Kidney epithelial cell (primary cell): Measurements from ENCODE around the gene MACROD2. TPM values are rescaled to one million over a fixed set of nuclear protein-coding genes. Genes with fewer than 3 reads are reported as not detected.

Experiments used
- DNase-seq: peaks from one replicate; pipeline ENCODE4 v3.0.0-alpha.2; 2010; ENCODE audit warnings: low read depth
- H3K27me3 ChIP-seq: 2 replicates; pipeline ENCODE4 v1.6.0; 2011; ENCODE audit warnings: low read length; ENCODE audit not compliant: control insufficient read depth, insufficient read depth
- H3K36me3 ChIP-seq: 2 replicates; pipeline ENCODE4 v1.5.1; 2011; ENCODE audit warnings: low read length; ENCODE audit not compliant: control insufficient read depth, insufficient read depth
- H3K4me3 ChIP-seq: 2 replicates; pipeline ENCODE4 v1.5.1; 2011; ENCODE audit warnings: low read depth, mild to moderate bottlenecking, control low read depth, low read length
- CTCF ChIP-seq: IDR thresholded peaks from 2 replicates; pipeline ENCODE4 v1.5.1; 2011; ENCODE audit warnings: mild to moderate bottlenecking, moderate library complexity, low read length, control low read depth, inconsistent platforms; ENCODE audit not compliant: insufficient read depth, poor library complexity, severe bottlenecking
- total RNA-seq: library from RNA; depleted of rRNA; stranded (reverse); fragments of >200 nt; gene quantifications from 2 replicates; pipeline ENCODE4 v1.2.3, GENCODE V29; 2015

The MACROD2 gene
- total RNA-seq, 1 donor from 2014 or later = 0.79 TPM

GRCh38 chr20:15645816-15646215 lies 1650.5 kb downstream of the MACROD2 start:
- no peak for DNase-seq
- no peak overlapping the region for H3K4me3 ChIP-seq
- no peaks in the 10 kb centered on the region for H3K27me3 ChIP-seq
- no peak for TF ChIP-seq CTCF
- H3K36me3 ChIP-seq = no peaks in the 10 kb centered on the region

- H3K27me3 ChIP-seq = no peaks in the 10 kb centered on the region
- H3K4me3 ChIP-seq = no peak overlapping the region
- DNase-seq = no peak
- H3K36me3 ChIP-seq = no peaks in the 10 kb centered on the region
- no peak for TF ChIP-seq CTCF
Observed at GRCh38 chr20:15653396-15654207, 1658.3 kb downstream of the MACROD2 start.

- TF ChIP-seq CTCF = peak; percentile 58
- Histone ChIP-seq H3K27me3 (no peaks in the 10 kb centered on the region), H3K36me3 (no peaks in the 10 kb centered on the region), H3K4me3 (no peak overlapping the region)
- peak; percentile 19 for DNase-seq
Observed at GRCh38 chr20:15654208-15654649, 1658.9 kb downstream of the MACROD2 start.

- Histone ChIP-seq H3K27me3 (no peaks in the 10 kb centered on the region), H3K36me3 (no peaks in the 10 kb centered on the region), H3K4me3 (no peak overlapping the region)
- TF ChIP-seq CTCF = no peak
- no peak for DNase-seq
Observed at GRCh38 chr20:15655295-15655874, 1660.1 kb downstream of the MACROD2 start.

- H3K36me3 ChIP-seq = no peaks in the 10 kb centered on the region
- DNase-seq = no peak
- TF ChIP-seq CTCF = no peak
- H3K27me3 ChIP-seq = no peaks in the 10 kb centered on the region
- no peak overlapping the region for H3K4me3 ChIP-seq
Observed at GRCh38 chr20:15656124-15656523, 1660.8 kb downstream of the MACROD2 start.
